Natural killer cell (primary cell): Measurements from ENCODE around the gene UGT1A5. TPM values are rescaled to one million over a fixed set of nuclear protein-coding genes. Genes with fewer than 3 reads are reported as not detected.

Experiments used
- ATAC-seq, 3 donors: fragments of 150-1000 bp in 2 of 3; fragments of 200-7000 bp in 1 of 3; cut with Tn5 transposase; 1 replicate in 1 of 3; 2 replicates in 2 of 3; pipeline ENCODE4 v1.10.0; 2021; ENCODE audit warnings: mild to moderate bottlenecking in 2 of 3, moderate library complexity in 2 of 3
- DNase-seq, 2 donors: peaks; one replicate each; pipeline versions ENCODE4 v3.0.0 to v3.0.0-alpha.2; 2013 to 2021; ENCODE audit warnings: mixed read lengths in 1 of 2
- H3K27ac ChIP-seq: one replicate; pipeline ENCODE4 v1.5.1; 2013; ENCODE audit warnings: mild to moderate bottlenecking, low read length
- H3K27me3 ChIP-seq: one replicate; pipeline ENCODE4 v1.6.1; 2013; ENCODE audit warnings: low read length; ENCODE audit not compliant: control insufficient read depth, insufficient read depth
- H3K36me3 ChIP-seq: one replicate; pipeline ENCODE4 v1.6.1; 2013; ENCODE audit warnings: low read length; ENCODE audit not compliant: control insufficient read depth, insufficient read depth
- H3K4me1 ChIP-seq: one replicate; pipeline ENCODE4 v1.6.1; 2013; ENCODE audit warnings: low read length; ENCODE audit not compliant: control insufficient read depth, insufficient read depth
- H3K4me3 ChIP-seq: one replicate; pipeline ENCODE4 v1.5.1; 2013; ENCODE audit warnings: low read length
- H3K9me3 ChIP-seq: one replicate; pipeline ENCODE4 v1.6.1; 2013; ENCODE audit warnings: low read length; ENCODE audit not compliant: control insufficient read depth, insufficient read depth
- H3K27ac Mint-ChIP-seq, 2 donors: one replicate each; pipeline ENCODE4 v1.8.0; 2022; ENCODE audit warnings: mild to moderate bottlenecking in 2 of 2, mixed read lengths in 2 of 2, moderate library complexity in 1 of 2
- H3K27me3 Mint-ChIP-seq, 2 donors: one replicate each; pipeline ENCODE4 v1.8.0; 2022; ENCODE audit warnings: low read depth in 2 of 2, mixed read lengths in 2 of 2
- H3K36me3 Mint-ChIP-seq: one replicate; pipeline ENCODE4 v1.8.0; 2022; ENCODE audit warnings: mixed read lengths
- H3K4me1 Mint-ChIP-seq, 2 donors: one replicate each; pipeline ENCODE4 v1.8.0; 2022; ENCODE audit warnings: mixed read lengths in 2 of 2
- H3K4me3 Mint-ChIP-seq: one replicate; pipeline ENCODE4 v1.8.0; 2022; ENCODE audit warnings: mild to moderate bottlenecking, moderate library complexity, mixed read lengths
- H3K9me3 Mint-ChIP-seq, 2 donors: one replicate each; pipeline ENCODE4 v1.8.0; 2022; ENCODE audit warnings: mixed read lengths in 2 of 2
- CTCF ChIP-seq: fragments of 200-600 bp; IDR thresholded peaks from one replicate; pipeline ENCODE4 v1.8.0; 2022; ENCODE audit warnings: antibody characterized with exemption
- WGBS: methylation state at CpG from one replicate; pipeline ENCODE4 v1.1.7; 2013; ENCODE audit warnings: missing lambda C conversion rate; ENCODE audit not compliant: insufficient coverage; 5-methylcytosine and 5-hydroxymethylcytosine counted together
- intact Hi-C: fragments of 100-400 bp; cut with micrococcal nuclease; formaldehyde crosslinking; loops from one replicate; pipeline ENCODE4 v1.14.2; 2022
- total RNA-seq, 4 donors: library from RNA; stranded (reverse); fragments of 120-200 nt in 1 of 4; gene quantifications; one replicate each; pipeline versions ENCODE4 v1.2.3 to v1.2.4, GENCODE V29; 2013 to 2022

The UGT1A5 gene
- total RNA-seq, 3 donors from 2014 or later (not counting 1 experiment from before 2014, with no cell fraction given): not detected

- DNase-seq (peak in 1 of 2 donors; percentile 13), ATAC-seq (no peak)
- no peak overlapping the region for H3K27ac Mint-ChIP-seq
- H3K27me3 ChIP-seq: no peaks in the 10 kb centered on the region
- no peaks in the 10 kb centered on the region for H3K9me3 ChIP-seq
- no peaks in the 10 kb centered on the region for H3K4me1 ChIP-seq
- no peaks in the 10 kb centered on the region for H3K9me3 Mint-ChIP-seq
- H3K36me3 Mint-ChIP-seq: no peaks in the 10 kb centered on the region
- no peak overlapping the region for H3K4me3 ChIP-seq
- intact Hi-C loops: no loop called here
- H3K27me3 Mint-ChIP-seq: peaks cover 18 to 34% of the 10 kb centered on the region in 2 donors
- no peak overlapping the region for H3K4me3 Mint-ChIP-seq
- no peaks in the 10 kb centered on the region for H3K4me1 Mint-ChIP-seq
- TF ChIP-seq CTCF: no peak
- no peak overlapping the region for H3K27ac ChIP-seq
- H3K36me3 ChIP-seq: no peaks in the 10 kb centered on the region
- 72% methylated on average over 10 of the region's 10 CpGs for WGBS
These were observed 95.5 kb downstream of the UGT1A5 start for GRCh38 chr2:233807966-233808935.

GRCh38 chr2:233810385-233810784 is 97.7 kb downstream of the UGT1A5 start:
- Histone ChIP-seq H3K4me3 (no peak overlapping the region), H3K36me3 (no peaks in the 10 kb centered on the region), H3K4me1 (no peaks in the 10 kb centered on the region), H3K27me3 (no peaks in the 10 kb centered on the region), H3K27ac (no peak overlapping the region), H3K9me3 (no peaks in the 10 kb centered on the region)
- ATAC-seq: no peak
- Mint-ChIP-seq H3K27ac (no peak overlapping the region), H3K27me3 (peaks cover 8 to 27% of the 10 kb centered on the region in 2 donors), H3K9me3 (no peaks in the 10 kb centered on the region), H3K36me3 (no peaks in the 10 kb centered on the region), H3K4me1 (no peaks in the 10 kb centered on the region), H3K4me3 (no peak overlapping the region)
- WGBS: 86% methylated on average over 5 of the region's 6 CpGs
- no peak for DNase-seq
- intact Hi-C loops: no loop called here
- no peak for TF ChIP-seq CTCF

GRCh38 chr2:233811087-233811486 is 98.4 kb downstream of the UGT1A5 start:
- 86% methylated on average over 4 of the region's 4 CpGs for WGBS
- Histone ChIP-seq H3K27ac (no peak overlapping the region), H3K4me1 (no peaks in the 10 kb centered on the region), H3K9me3 (no peaks in the 10 kb centered on the region), H3K4me3 (no peak overlapping the region), H3K36me3 (no peaks in the 10 kb centered on the region), H3K27me3 (no peaks in the 10 kb centered on the region)
- peaks cover 8 to 27% of the 10 kb centered on the region in 2 donors for H3K27me3 Mint-ChIP-seq
- H3K4me1 Mint-ChIP-seq: no peaks in the 10 kb centered on the region
- no peak for TF ChIP-seq CTCF
- DNase-seq (no peak), ATAC-seq (no peak)
- H3K4me3 Mint-ChIP-seq: no peak overlapping the region
- no peaks in the 10 kb centered on the region for H3K9me3 Mint-ChIP-seq
- no peak overlapping the region for H3K27ac Mint-ChIP-seq
- intact Hi-C loops: no loop called here
- no peaks in the 10 kb centered on the region for H3K36me3 Mint-ChIP-seq
